Psoas muscle (tissue), 8 donors: ENCODE measurements around the gene TSHR. TPM values are rescaled to one million over a fixed set of nuclear protein-coding genes. Genes with fewer than 3 reads are reported as not detected.

Experiments used
- ATAC-seq, 4 donors: fragments of 200-7000 bp; cut with Tn5 transposase; one replicate each; pipeline ENCODE4 v1.9.1; 2020; ENCODE audit warnings: moderate library complexity in 3 of 4, mild to moderate bottlenecking in 2 of 4
- DNase-seq, 2 donors: peaks; one replicate each; pipeline ENCODE4 v3.0.0-alpha.2; 2020
- H3K27ac ChIP-seq: fragments of 200-600 bp; one replicate; pipeline ENCODE4 v1.8.0; 2022
- H3K27me3 ChIP-seq, 3 donors: fragments of 200-600 bp in 1 of 3; one replicate each; pipeline versions ENCODE4 v1.6.1 to v1.8.0; 2013 to 2022; ENCODE audit warnings: low read length in 2 of 3, mild to moderate bottlenecking in 2 of 3, moderate library complexity in 1 of 3; ENCODE audit not compliant: insufficient read depth in 3 of 3
- H3K36me3 ChIP-seq, 2 donors: fragments of 200-600 bp in 1 of 2; one replicate each; pipeline versions ENCODE4 v1.6.1 to v1.8.0; 2013 to 2022; ENCODE audit warnings: low read depth in 1 of 2, mild to moderate bottlenecking in 1 of 2, moderate library complexity in 1 of 2; ENCODE audit not compliant: insufficient read depth in 1 of 2
- H3K4me1 ChIP-seq: fragments of 200-600 bp; one replicate; pipeline ENCODE4 v1.8.0; 2022
- H3K4me3 ChIP-seq: fragments of 200-600 bp; one replicate; pipeline ENCODE4 v1.8.0; 2022; ENCODE audit warnings: mild to moderate bottlenecking
- H3K9me3 ChIP-seq: fragments of 200-600 bp; one replicate; pipeline ENCODE4 v1.8.0; 2022
- CTCF ChIP-seq: fragments of 200-600 bp; IDR thresholded peaks from one replicate; pipeline ENCODE4 v1.8.0; 2022; ENCODE audit warnings: antibody characterized with exemption
- WGBS, 3 donors: extraction: QIAGEN DNeasy Blood & Tissue Kit; methylation state at CpG; one replicate each; pipeline versions ENCODE4 v1.1.6 to v1.1.7; 2013; 5-methylcytosine and 5-hydroxymethylcytosine counted together
- intact Hi-C, 2 donors: fragments of 100-400 bp; cut with DNase I; formaldehyde crosslinking; loops; one replicate each; pipeline versions ENCODE4 v1.11.0 to v1.14.2; 2022
- polyA plus RNA-seq, 3 donors: library from polyadenylated mRNA; stranded (reverse); fragments of 200-250 nt; gene quantifications; one replicate each; pipeline ENCODE4 v1.2.3, GENCODE V29; 2013
- total RNA-seq, 4 donors: library from RNA; stranded (reverse); fragmentation: NEBNext Ultra II Directional in 2 of 4; extraction: Animal tissue kit (Norgen Biotek cat#: 25700) in 2 of 4; gene quantifications; one replicate each; pipeline versions ENCODE4 v1.2.1 to v1.2.4, GENCODE V29; 2021 to 2023
- donor health status: healthy with polysubstance abuse.
- donor health status: DM: no; HTN: no; CAD: no; lungs with moderate emphysema.
- donor health status: Bipolar disorder and iron deficiency.
- donor health status: healthy.
- donor health status: DM: yes; HTN: yes; CAD: no.
- donor health status: DM: no; HTN: no; CAD: no.
- donor health status: DM: no; HTN: no; CAD: no.
- donor health status: DM: yes; HTN: yes; CAD: no.

Gene TSHR
- total and polyA plus RNA-seq, 7 donors: 0.01 to 0.60 (median 0.12) TPM; not detected in 2

GRCh38 chr14:81157431-81157830 lies 202.0 kb downstream of the TSHR start:
- no peak for TF ChIP-seq CTCF
- Histone ChIP-seq H3K4me3 (no peak overlapping the region), H3K9me3 (no peaks in the 10 kb centered on the region), H3K4me1 (no peaks in the 10 kb centered on the region), H3K27ac (no peak overlapping the region), H3K36me3 (no peaks in the 10 kb centered on the region), H3K27me3 (no peaks in the 10 kb centered on the region)
- ATAC-seq (no peak), DNase-seq (no peak)
- intact Hi-C loops: no loop called here
- 93 to 95% (median 93%) methylated on average over 1 of the region's 1 CpG for WGBS, 3 donors

GRCh38 chr14:81161088-81161487 lies 205.7 kb downstream of the TSHR start:
- intact Hi-C loops: no loop called here
- 69 to 81% (median 79%) methylated on average over 7 of the region's 7 CpGs for WGBS, 3 donors
- no peak for DNase-seq

GRCh38 chr14:81161749-81162148 lies 206.3 kb downstream of the TSHR start:
- H3K36me3 ChIP-seq: no peaks in the 10 kb centered on the region
- intact Hi-C loops: no loop called here
- DNase-seq (no peak), ATAC-seq (no peak)
- H3K27ac ChIP-seq: no peak overlapping the region
- no peaks in the 10 kb centered on the region for H3K4me1 ChIP-seq
- no peaks in the 10 kb centered on the region for H3K9me3 ChIP-seq
- no peaks in the 10 kb centered on the region for H3K27me3 ChIP-seq
- H3K4me3 ChIP-seq: no peak overlapping the region
- 22 to 41% (median 25%) methylated on average over 1 of the region's 1 CpG for WGBS, 3 donors
- TF ChIP-seq CTCF: no peak

More at GRCh38 chr14:81161088-81161487, 205.7 kb downstream of the TSHR start:
- TF ChIP-seq CTCF: no peak
- no peak for ATAC-seq
- Histone ChIP-seq H3K27ac (no peak overlapping the region), H3K4me3 (no peak overlapping the region), H3K4me1 (no peaks in the 10 kb centered on the region), H3K9me3 (no peaks in the 10 kb centered on the region), H3K27me3 (no peaks in the 10 kb centered on the region), H3K36me3 (no peaks in the 10 kb centered on the region)

- Histone ChIP-seq H3K36me3 (no peaks in the 10 kb centered on the region), H3K4me1 (no peaks in the 10 kb centered on the region), H3K4me3 (no peak overlapping the region), H3K9me3 (no peaks in the 10 kb centered on the region), H3K27me3 (no peaks in the 10 kb centered on the region), H3K27ac (no peak overlapping the region)
- WGBS, 3 donors: 86 to 89% (median 87%) methylated on average over 3 of the region's 3 CpGs
- intact Hi-C loops: no loop called here
- TF ChIP-seq CTCF: no peak
- DNase-seq: no peak
- ATAC-seq: no peak
Measured at GRCh38 chr14:81162941-81163340, 207.5 kb downstream of the TSHR start.

GRCh38 chr14:81164167-81164774 lies 208.8 kb downstream of the TSHR start:
- intact Hi-C loops: no loop called here
- H3K4me1 ChIP-seq: peaks cover 2% of the 10 kb centered on the region
- ATAC-seq (peak; percentile 61 to 91 (median 88)), DNase-seq (peak in 1 of 2 donors; percentile 13)
- no peaks in the 10 kb centered on the region for H3K36me3 ChIP-seq
- TF ChIP-seq CTCF: peak; percentile 41
- no peak overlapping the region for H3K4me3 ChIP-seq
- H3K27me3 ChIP-seq: no peaks in the 10 kb centered on the region
- H3K9me3 ChIP-seq: no peaks in the 10 kb centered on the region
- 9 to 14% (median 9%) methylated on average over 1 of the region's 1 CpG for WGBS, 3 donors
- no peak overlapping the region for H3K27ac ChIP-seq
